Kidney (tissue), 14 donors: Measurements from ENCODE around the gene KCNK13. TPM values are rescaled to one million over a fixed set of nuclear protein-coding genes. Genes with fewer than 3 reads are reported as not detected.

Experiments
- DNase-seq, 5 donors: peaks; one replicate each; pipeline ENCODE4 v3.0.0-alpha.2; 2013 to 2020
- FAIRE-seq: peaks from 2 replicates; lab custom pipeline; 2012; peaks lifted over from hg19 to GRCh38; lab: Jason Lieb, UNC
- H3K27ac ChIP-seq, 2 donors: one replicate each; pipeline ENCODE4 v1.7.0; 2013; ENCODE audit warnings: low read depth in 2 of 2, low read length in 2 of 2, inconsistent platforms in 1 of 2
- H3K27me3 ChIP-seq: one replicate; pipeline ENCODE4 v1.7.1; 2013; ENCODE audit warnings: low read length, inconsistent platforms; ENCODE audit not compliant: control insufficient read depth, insufficient read depth
- H3K36me3 ChIP-seq, 3 donors: one replicate each; pipeline versions ENCODE4 v1.7.0 to v1.7.1; 2013; ENCODE audit warnings: low read length in 3 of 3, control low read depth in 1 of 3, inconsistent platforms in 1 of 3; ENCODE audit not compliant: insufficient read depth in 3 of 3, control insufficient read depth in 2 of 3
- H3K4me1 ChIP-seq, 3 donors: one replicate each; pipeline versions ENCODE4 v1.7.0 to v1.7.1; 2013; ENCODE audit warnings: low read length in 3 of 3, inconsistent platforms in 1 of 3, low read depth in 1 of 3; ENCODE audit not compliant: control insufficient read depth in 2 of 3, insufficient read depth in 2 of 3
- H3K4me3 ChIP-seq, 3 donors: one replicate each; pipeline versions ENCODE4 v1.7.0 to v1.8.1; 2013; ENCODE audit warnings: low read length in 3 of 3, control low read depth in 1 of 3, inconsistent platforms in 1 of 3
- H3K9ac ChIP-seq, 3 donors: one replicate each; pipeline versions ENCODE4 v1.7.0 to v1.7.1; 2013; ENCODE audit warnings: low read length in 3 of 3, control low read depth in 1 of 3, inconsistent platforms in 1 of 3
- H3K9me3 ChIP-seq, 3 donors: one replicate each; pipeline versions ENCODE4 v1.7.0 to v1.7.1; 2013; ENCODE audit warnings: low read length in 3 of 3, control low read depth in 1 of 3, inconsistent platforms in 1 of 3; ENCODE audit not compliant: control insufficient read depth in 2 of 3, insufficient read depth in 1 of 3
- CTCF ChIP-seq: IDR thresholded peaks from 3 replicates; pipeline ENCODE4 v1.5.1; 2012; ENCODE audit warnings: mild to moderate bottlenecking, moderate library complexity, borderline replicate concordance; ENCODE audit not compliant: insufficient read depth; ENCODE audit errors: extremely low read depth
- intact Hi-C: fragments of 100-400 bp; cut with DNase I; formaldehyde crosslinking; loops from one replicate; pipeline ENCODE4 v1.11.1; 2022
- polyA plus RNA-seq: library from polyadenylated mRNA; stranded (reverse); fragments of 350-450 nt; fragmentation: Illumina TruSeq; extraction: RNeasy Lipid Tissue Mini Kit (QIAGEN cat#74804); gene quantifications from one replicate; pipeline ENCODE4 v1.2.3, GENCODE V29; 2014; ENCODE audit warnings: low read depth, low replicate concordance; ENCODE audit not compliant: insufficient read depth
- total RNA-seq: library from RNA; stranded (reverse); fragmentation: NEBNext Ultra II Directional; extraction: Animal tissue kit (Norgen Biotek cat#: 25700); gene quantifications from one replicate; pipeline ENCODE4 v1.2.1, GENCODE V29; 2021
- donor health status: control.
- donor health status: control.
- donor health status: control.
- donor health status: control.
- donor health status: control.
- donor health status: DM: yes; HTN: yes; CAD: no.
- donor health status: Normal renal cell carcinoma (clear cell type).

The KCNK13 gene
- total and polyA plus RNA-seq, 2 donors from 2014 or later = 1.4 to 6.3 TPM

- Histone ChIP-seq H3K36me3 (no peaks in the 10 kb centered on the region), H3K4me1 (no peaks in the 10 kb centered on the region), H3K27me3 (no peaks in the 10 kb centered on the region), H3K27ac (no peak overlapping the region), H3K9me3 (no peaks in the 10 kb centered on the region), H3K4me3 (no peak overlapping the region), H3K9ac (no peak overlapping the region)
- intact Hi-C loops = no loop called here
- DNase-seq = no peak
- no peak for TF ChIP-seq CTCF
- FAIRE-seq = no peak
Measured at GRCh38 chr14:90140298-90140955, 78.6 kb downstream of the KCNK13 start.

DNA sequence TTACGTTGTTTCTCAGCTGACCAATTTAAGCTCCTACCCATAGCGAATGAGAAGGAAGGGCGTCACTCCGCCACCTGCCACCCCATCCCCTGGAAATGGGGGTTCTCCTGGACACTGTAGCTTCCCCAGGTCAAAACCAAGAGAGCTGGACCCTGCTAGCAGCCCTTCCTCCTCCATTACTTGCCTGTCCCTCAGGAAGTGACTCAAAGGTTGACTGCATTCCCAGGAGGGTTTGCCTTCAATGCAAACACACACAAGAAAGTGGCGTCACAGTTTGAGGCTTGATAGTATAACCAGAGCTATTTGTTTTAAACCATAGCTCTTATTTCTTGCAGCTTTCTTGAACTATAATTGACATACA is 79.1 kb downstream of the KCNK13 start:
- Histone ChIP-seq H3K27me3 (no peaks in the 10 kb centered on the region), H3K4me3 (no peak overlapping the region), H3K36me3 (no peaks in the 10 kb centered on the region), H3K4me1 (no peaks in the 10 kb centered on the region), H3K27ac (no peak overlapping the region), H3K9me3 (no peaks in the 10 kb centered on the region), H3K9ac (no peak overlapping the region)
- no peak for TF ChIP-seq CTCF
- peak in 1 of 5 donors; percentile 4 for DNase-seq
- intact Hi-C loops = no loop called here
- FAIRE-seq = no peak

GRCh38 chr14:90153429-90153828 is 91.6 kb downstream of the KCNK13 start:
- Histone ChIP-seq H3K27me3 (no peaks in the 10 kb centered on the region), H3K9me3 (no peaks in the 10 kb centered on the region), H3K27ac (no peak overlapping the region), H3K36me3 (no peaks in the 10 kb centered on the region), H3K9ac (no peak overlapping the region), H3K4me1 (no peaks in the 10 kb centered on the region), H3K4me3 (no peak overlapping the region)
- no peak for FAIRE-seq
- no peak for DNase-seq
- intact Hi-C loops = no loop called here
- TF ChIP-seq CTCF = no peak

DNA sequence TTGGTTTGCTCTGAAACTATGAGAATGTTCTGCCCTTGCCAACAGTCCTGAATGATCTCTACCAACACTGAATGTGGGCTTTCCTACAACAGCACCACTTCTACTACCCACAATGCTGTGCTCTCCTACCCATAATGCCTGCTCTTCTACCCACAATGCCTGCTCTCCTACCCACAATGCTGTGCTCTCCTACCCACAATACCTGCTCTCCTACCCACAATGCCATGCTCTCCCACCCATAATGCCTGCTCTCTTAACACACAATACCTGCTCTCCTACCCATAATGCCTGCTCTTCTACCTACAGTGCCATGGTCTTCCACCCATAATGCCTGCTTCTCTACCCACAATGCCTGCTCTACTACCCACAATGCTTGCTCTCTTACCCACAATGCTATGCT is 92.3 kb downstream of the KCNK13 start:
- intact Hi-C loops = no loop called here
- no peak for FAIRE-seq
- no peak for DNase-seq
- Histone ChIP-seq H3K27me3 (no peaks in the 10 kb centered on the region), H3K4me1 (no peaks in the 10 kb centered on the region), H3K27ac (no peak overlapping the region), H3K4me3 (no peak overlapping the region), H3K36me3 (no peaks in the 10 kb centered on the region), H3K9me3 (no peaks in the 10 kb centered on the region), H3K9ac (no peak overlapping the region)
- no peak for TF ChIP-seq CTCF
